HG03460 (cell line): ENCODE data around the gene TRIP4.
A peak's percentile ranks its signal among the peaks of the same experiment; 100 is the strongest.

Experiments used
- ATAC-seq: cut with Tn5 transposase; IDR thresholded peaks from one replicate; pipeline ENCODE4 v1.9.1; 2021; ENCODE audit not compliant: unreplicated experiment

The TRIP4 gene

DNA sequence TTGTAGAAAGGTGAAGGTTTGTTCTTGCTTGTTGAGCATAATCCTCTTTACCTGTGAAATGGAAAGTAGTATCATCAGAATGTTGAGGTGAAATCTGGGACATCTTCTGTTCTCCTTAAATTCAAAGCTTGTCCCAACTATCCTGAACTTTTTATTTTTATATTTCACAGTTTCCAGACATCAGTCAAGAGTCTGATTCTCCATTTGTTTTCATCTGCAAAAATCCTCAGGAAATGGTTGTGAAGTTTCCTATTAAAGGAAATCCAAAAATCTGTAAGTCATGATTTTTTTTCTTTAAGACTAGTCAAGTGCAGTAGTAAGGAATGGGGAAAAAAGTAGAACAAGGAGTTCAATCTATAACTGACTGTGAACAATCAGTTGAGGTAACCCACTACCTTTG lies 57.2 kb downstream of the TRIP4 start:
- no peak for ATAC-seq

DNA sequence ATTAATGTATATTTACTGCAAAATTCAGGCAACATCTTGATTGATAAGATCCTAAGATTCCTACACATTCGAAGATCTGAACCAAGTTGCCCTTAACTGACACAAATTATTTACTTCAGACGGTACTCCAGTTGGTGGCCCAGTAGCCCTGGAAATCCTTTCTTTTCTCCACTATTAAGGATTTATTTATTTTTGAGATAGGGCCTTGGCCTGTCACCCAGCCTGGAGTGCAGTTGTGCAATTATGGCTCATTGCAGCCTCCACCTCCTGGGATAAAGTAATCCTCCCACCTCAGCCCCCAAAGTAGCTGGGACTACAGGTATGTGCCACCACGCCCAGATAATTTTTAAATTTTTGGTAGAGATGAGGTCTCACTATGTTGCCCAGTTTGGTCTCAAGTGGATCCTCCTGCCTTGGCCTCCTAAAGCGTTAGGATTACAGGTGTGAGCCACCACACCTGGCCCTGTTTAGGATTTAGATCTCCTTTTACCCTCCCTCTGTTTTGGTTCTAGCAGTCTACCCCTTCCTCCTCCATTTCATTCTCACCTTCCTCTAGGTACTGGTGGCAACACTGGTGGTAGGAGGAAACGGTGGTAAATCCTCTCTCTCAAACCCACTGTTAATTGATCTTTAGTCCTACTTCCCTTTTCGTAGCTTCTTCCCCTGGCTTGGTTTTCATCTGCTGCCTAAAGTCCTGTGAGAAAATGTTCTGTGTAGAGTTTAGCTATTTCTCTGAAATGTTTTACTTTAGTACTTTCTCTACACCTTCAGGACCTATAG lies 60.1 kb downstream of the TRIP4 start:
- ATAC-seq, result no peak

DNA sequence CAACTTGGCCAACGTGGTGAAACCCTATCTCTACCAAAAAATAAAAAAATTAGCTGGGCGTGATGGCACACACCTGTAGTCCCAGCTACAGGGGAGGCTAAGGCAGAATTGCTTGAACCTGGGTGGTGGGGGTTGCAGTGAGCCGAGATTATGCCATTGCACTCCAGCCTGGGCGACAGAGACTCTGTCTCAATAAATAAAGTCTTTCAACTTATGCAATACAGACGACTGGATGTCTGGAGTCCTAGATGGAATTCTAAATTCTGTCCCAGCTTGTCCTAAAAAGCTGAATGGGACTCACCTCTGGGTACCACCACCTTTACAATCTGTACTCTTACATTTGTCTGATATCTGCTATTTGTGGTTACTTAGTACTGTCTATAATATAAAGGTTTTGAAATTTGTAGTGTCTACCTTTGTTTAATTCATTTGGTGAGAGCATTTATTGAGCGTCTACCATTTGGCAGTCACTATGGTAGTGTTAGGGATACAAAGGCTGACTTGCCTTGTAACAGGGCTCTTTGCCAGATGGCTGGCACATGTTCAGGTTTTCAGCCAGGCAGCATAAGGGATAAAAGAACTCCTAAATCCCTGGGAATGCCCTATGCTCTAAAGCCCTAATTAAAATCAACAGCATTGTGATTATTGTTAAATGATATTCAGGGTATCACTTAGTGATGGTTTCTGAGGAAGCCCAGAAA lies 65.5 kb downstream of the TRIP4 start:
- no peak for ATAC-seq

DNA sequence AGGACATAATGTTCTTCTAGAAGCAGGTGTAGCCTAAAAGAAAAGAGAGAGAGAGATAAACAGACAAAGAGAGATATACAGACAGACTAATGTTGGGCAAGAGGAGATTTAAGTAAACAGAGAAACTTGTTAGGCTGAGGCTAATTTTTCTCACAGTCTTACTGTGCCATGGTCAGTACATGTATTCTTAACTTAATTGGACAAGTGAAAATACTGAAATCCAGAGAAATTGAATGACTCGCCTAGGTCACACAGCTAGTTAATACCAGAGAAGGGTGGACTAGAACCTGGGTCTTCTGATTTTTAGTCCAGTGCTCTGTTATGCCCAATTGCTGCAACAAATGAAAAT lies 66.0 kb downstream of the TRIP4 start:
- ATAC-seq, result no peak

DNA sequence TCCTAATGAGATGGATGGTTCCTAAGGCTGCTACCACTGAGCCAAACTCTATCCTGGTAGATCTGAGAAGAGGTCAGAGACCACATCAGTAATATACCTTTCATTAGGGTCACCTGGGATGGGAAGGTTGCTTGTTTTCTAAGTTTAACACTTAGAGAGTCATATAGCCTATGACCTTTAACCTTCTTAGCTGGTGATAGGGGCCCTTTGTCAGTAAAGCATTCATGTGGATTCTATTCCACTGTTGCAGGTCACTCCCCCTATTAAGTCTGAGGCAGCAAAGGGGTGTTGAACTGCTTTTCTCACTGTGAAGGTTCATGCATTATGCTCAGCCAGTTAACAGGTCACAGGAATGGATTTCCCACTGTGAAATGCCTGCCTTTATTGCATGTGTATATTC lies 66.6 kb downstream of the TRIP4 start:
- ATAC-seq, result no peak

DNA sequence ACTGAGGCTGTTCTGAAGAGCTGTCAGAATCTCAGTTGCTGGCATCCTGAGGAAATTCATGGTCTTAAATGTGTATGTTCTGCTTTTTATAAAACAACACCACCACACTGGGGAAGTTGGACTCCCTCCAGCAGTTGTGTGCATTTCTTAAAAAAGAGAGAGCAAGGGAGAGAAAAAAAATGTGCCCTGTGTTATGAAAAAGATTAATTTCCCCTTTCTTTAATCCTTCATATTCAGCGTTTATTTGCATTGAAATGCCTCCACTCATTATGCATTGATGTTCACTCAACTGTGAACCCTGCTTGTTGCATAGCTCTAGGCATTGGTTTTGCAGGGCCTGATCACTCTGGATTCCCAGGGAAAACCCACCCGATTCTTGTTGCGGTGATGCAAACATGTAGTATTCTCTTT lies 68.3 kb downstream of the TRIP4 start:
- no peak for ATAC-seq

DNA sequence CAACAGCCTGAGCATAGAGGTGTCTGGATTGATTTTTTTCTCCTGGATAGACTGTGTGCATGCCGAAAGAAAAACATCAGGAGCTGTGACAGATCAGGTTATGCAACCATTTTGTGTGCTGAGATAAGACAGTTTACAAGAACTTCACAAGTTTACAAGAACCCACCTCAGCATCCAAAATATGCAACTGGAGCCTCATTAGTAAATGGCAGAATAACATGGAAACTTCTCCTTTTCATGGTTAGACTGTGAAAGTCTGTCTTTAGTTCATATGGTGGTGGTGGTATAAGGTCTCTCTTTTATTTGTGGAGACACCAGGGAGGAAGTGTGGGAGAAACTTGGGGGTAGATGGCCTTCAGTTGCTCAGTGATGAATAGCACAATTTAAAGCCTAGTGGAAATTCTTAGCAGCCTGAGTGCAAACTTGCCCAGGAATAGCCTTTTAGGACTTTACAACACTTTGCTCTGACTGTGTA lies 69.0 kb downstream of the TRIP4 start:
- ATAC-seq, result no peak

DNA sequence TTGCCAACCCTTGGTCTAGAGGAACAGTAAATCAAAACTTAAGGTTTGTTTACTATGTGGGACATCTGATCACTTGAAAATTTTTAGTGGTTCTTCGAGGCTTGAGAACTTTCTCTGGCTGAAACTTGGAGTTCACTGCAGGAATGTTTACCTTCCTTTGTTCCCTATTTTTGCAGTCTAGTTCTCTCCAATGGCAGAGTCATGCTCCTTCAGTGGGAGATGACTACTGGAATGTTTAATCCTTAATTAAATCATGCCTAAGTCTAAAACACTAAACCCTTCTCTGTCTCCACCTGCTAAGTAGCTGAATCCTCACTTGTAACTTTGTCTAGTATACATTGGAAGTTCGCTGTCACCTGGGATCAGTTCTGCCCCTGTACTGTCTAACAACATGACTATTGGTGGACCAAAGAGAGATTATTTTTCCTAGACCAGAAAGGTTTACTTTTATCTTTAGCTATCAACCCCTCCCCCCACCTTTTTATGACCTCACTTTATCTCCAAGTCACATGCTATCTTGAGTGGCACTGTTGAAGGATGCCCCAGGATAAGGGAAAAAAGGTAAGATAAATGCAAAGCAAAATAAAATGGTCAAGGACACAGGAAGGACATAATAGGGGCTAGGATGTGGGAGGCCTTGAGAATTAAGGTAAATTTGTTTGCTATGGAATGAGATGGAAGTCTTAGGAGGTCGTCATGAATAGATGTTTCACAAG lies 71.6 kb downstream of the TRIP4 start:
- ATAC-seq, result no peak

DNA sequence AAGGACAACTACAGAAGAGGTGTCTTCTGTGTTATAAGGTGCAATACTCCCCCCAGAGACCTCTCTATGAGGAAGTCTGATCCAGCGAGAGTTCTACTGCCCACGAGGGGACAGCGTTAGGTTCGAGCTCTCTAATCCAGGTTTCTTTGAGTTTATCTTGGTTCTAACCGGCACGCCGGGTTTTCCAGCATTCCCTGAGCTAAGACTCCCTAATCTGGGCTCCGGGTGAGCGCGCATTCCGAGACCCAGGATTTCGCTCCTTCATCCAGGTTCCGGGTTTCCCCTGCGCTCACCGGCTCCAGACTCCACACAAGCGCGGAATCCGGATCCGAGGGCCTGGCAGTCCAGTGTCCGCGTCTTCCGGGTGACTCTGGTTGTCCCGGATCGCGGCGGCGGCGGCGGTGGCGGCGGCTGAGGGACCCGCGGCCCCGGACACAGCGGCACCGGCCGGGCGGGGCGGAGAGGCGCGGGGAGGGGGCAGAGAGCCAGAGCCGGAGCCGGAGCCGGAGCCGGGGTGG lies 72.6 kb downstream of the TRIP4 start, which contains the start of gene ZNF609:
Gene ZNF609 (plus strand): TSS at position 373 of the 518 bp plus-strand sequence. CDS start 38,842 bp downstream, outside the sequence.
- ATAC-seq, result peak; percentile 49

DNA sequence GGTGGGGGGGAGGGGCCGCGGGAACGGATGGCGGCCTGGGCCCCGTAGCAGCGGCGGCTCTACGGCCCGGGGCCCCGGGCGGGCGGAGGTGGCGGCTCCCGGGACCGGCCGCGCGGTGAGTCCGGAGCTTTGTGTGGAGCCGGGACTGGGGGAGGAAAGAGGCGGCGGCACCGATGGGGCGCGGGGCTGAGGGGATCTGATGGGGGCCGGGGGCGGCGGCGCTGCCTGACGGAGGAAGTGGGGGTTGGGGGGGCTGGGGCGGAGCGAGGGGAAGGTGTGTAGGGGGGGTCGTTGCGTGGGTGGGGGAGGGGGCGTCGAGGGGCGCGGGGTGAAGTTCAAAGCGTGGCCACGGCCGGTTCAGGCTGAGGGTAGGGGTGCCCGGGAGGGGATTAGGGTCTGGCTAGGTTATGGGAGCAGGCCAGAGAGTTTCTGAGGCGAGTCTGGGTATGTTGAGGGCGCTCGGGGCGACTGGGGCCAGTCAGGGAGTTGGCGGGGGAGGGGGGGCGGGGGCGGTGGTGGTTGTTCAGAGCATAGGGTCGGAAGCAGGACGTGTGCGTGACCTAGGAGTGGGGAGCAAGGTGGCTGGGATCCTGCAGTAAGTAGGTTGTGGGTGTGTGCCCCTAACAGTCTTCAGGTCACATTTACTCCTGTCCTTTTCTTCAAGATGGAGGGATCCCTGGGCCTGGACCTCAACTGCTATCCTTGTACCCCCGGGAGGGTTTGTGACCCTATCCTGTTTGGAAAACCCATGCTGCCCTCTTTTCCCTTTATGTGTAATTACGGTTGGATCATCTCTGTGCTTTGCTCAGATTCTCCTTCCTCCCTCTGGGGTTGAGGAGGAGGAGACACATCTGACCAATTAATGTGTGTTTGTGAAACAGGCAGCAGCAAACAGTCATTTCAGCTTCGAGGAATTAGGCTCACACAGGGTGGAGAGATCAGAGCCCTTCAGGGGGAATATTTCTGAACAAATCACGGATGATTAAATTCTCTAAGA lies 73.4 kb downstream of the TRIP4 start:
- no peak for ATAC-seq

DNA sequence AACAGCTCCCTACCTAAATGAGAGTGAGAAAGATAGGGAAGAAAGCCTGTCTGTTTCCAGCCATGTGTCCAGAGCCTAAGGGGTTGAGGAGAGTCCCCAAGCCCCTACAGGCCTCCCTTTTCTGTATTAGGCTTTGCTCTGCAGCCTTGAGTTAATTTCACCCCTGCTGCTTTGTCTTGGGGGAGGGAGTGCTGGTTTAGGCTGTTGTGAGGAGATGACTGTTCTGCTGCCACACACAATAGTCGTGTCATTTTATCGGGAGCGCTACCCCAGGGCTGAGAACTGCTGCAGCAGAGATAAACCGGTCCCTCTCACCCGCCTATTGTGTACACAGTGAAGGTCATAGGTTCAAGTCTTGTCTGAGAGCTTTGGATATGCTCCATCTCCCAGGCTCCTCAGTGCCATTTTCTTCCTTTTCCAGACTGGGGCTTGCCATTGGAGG lies 74.1 kb downstream of the TRIP4 start:
- no peak for ATAC-seq

DNA sequence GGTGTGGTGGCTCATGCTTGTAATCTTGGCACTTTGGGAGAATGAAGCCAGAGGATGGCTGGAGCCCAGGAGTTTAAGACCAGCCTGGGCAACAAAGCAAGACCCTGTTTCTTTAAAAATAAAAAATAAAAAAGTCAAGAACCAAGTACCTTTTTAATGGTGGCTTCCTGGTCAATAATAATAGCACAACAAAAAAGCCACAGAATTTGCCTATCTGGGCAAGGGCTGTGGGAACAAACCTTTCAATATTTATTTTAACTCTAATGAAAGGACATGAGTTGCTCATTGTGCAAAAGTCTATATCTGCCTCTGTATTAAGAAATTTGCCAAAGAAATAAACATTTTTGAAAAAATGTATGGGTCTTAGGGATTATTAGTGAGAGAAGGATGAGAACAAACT lies 74.9 kb downstream of the TRIP4 start:
- no peak for ATAC-seq

DNA sequence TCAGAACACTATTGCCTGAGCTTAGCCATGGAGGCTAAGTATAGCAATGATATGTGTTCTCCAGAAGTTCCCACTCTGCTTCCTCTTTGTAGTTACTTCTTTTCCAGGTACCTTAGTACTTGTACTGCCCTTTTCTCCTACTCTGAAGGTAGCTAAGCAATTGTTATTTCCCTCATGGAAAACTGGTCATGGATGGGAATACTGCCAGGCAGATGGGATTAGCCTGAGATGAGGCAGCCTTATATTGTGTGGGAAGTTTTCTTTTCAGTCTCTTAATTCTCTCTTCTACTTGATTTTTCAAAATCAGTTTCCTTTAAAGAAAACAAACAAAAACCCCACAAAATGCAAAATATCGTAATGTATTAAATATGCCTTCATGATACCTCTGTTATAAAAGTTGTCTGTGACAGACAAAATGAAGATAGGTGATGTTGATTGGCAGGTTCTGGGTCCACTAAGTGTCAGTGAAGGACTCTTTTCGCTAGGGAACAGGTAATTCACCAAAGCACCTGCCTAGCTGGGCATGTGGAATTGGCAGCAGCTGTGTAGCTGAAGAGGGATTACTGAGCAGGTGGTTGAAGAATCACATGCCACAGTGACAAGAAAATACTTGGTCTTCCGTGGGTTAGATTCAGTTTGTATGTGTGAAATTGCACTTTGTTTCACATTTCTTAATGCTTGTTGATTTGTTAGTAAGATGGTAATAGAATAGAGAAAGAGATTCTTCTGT lies 76.8 kb downstream of the TRIP4 start:
- ATAC-seq, result no peak

DNA sequence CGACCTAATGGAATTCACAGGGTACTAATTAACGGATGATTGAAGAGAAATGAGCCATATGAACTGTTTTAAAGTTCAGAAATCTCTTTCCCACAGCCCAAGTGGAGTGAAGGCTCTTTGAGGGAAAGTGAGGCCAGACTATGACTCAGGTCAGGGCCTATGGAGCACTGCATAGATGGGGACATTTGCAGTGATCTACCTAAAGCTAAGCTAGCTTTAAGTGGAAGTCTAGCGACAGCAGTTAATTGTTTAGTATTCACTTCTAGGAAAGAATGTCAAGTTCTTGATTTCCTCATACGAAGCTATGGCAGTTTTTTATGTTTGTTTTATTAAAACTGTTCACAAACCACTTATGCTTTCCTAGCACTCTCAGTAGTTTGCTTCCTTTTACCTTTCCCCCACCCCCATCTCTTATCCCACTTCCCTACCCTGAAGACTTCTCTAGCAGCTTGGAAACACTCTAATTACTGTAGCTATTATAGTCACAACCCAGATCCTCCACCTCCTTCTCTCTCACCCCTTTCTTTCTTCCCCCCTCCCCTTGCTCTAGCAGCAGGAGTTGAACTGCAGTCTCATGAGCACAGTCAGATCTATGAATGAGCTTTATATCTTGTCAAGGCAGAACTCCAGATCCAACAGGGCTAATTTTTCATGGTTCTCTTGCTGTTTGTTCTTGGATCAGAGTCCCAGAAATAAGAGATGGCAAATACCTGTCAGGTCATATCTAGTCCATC lies 78.9 kb downstream of the TRIP4 start:
- ATAC-seq, result no peak

DNA sequence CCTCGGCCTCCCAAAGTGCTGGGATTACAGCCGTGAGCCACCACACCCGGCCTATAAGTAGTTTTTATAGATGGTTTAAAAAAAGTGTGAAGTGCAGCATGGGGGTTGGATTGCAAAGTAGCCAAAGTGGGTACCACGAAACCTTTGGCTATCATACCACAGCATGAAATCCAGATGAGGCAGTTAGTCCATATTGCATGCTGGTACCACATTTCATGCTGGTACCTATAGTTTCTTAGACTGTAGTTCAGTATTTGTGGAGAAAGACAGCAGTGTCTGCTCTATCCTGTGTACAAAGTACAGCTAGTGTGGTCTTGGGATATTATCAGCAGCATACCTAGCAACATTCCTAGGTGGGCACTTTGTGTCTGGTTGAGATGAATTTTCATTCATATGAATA lies 84.5 kb downstream of the TRIP4 start:
- no peak for ATAC-seq

DNA sequence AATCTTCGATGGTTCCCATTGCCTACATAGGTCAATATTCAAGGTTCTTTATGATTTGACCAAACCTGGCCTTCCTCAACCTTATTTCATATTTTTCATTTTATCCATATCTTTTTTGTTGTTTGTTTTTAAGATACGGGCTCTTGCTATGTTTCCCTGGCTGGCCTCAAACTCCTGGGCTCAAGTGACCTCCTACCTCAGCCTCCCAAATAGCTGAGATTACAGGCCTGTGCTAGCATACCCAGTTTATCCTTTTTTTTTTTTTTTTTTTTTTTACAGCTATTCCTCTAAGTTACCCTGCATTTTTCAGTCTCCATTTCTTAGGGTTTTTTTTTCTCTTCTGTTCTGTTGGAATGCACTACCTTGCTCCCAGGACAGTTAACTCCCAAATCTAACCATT lies 87.2 kb downstream of the TRIP4 start:
- ATAC-seq, result no peak

DNA sequence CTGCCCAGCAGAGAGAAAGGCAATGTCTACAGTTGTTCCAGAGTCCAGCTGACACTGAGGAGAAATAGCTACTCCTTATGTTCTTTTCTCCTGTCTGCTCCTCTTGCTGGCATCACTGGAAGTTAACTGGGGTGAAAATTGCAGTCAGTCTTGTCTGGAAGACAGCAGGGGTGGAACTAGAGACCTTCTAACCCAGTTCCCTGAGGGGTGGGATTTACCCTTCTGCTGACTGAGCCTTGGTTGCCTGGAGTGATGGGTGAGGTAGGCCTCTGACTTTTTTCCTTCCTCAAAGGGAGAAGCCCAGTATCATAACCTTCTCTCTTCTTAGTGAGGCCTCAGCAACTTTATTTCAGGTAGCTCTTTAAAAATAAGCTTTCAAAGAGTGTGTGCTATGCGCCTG lies 88.9 kb downstream of the TRIP4 start:
- no peak for ATAC-seq

DNA sequence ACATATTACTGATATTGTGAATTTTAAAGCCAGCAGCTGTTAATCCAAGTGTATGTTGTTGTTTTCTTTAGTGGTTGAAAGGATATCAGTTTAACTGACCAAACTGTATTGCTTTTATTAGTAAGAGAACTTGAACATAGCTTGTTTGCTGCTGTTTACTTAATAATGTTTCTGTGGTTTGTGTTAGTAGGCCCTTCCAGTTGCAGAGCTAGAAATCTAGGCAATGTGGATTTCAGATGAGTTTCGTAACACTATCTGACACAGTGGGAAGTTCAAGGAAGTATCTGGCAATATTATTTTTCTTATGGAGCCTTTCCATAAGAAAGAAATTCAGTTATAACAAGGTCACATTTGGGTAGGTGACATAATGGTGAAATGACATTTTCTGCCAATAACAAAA lies 91.2 kb downstream of the TRIP4 start:
- no peak for ATAC-seq

DNA sequence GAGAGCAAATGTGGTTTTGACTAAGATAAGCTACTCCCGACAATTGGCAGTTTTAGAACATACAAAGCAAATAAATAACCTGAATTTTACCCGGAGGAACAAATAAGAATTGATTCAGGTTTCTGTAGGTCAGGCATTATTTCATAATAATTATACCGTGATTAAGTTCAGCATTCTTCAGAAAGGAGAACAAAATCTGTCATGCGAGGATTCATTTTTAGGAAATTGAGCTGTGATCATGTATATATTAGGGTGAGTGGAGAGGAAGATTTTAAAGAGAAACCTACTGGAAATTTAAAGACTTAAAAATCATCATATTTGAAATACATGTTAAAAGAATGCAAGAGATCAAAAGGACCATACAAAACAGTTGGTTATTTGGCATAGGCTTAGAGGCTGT lies 93.3 kb downstream of the TRIP4 start:
- ATAC-seq, result no peak
